ENCODE measurements around the gene APBB2. TPM values are rescaled to one million over a fixed set of nuclear protein-coding genes. Genes with fewer than 3 reads are reported as not detected.

APBB2 gene
- total RNA-seq, 4 donors from 2014 or later = 51.7 to 75.9 (median 71.1) TPM

- Histone ChIP-seq H3K9me3 (no peaks in the 10 kb centered on the region), H3K36me3 (no peaks in the 10 kb centered on the region), H3K27ac (replicated peaks in 1 of 4) (no peak overlapping the region), H3K4me3 (no peak overlapping the region), H3K27me3 (no peaks in the 10 kb centered on the region), H3K4me1 (peaks cover 10 to 31% (median 24%) of the 10 kb centered on the region in 4 donors)
- no peak for TF ChIP-seq POLR2AphosphoS5 (IDR thresholded peaks at IDR 0.05)
- no peak for TF ChIP-seq POLR2A (IDR thresholded peaks at IDR 0.05; ENCODE audit: low read depth)
- TF ChIP-seq EP300 (IDR thresholded peaks at IDR 0.05) = no peak
- no peak for TF ChIP-seq CTCF (IDR thresholded peaks at IDR 0.05)
- intact Hi-C loops (cut with DNase I) = no loop called here
- 96% methylated on average over 3 of the region's 3 CpGs for WGBS
- DNase-seq (ENCODE audit: extremely low spot score) = peak; percentile 12
Observed at GRCh38 chr4:41218703-41219102, 4.4 kb upstream of the APBB2 start.

- WGBS = 72% methylated on average over 2 of the region's 2 CpGs
- Histone ChIP-seq H3K36me3 (no peaks in the 10 kb centered on the region), H3K27me3 (no peaks in the 10 kb centered on the region), H3K9me3 (no peaks in the 10 kb centered on the region), H3K27ac (replicated peaks in 1 of 4) (peak overlapping the region in 3 of 4 donors; percentile 88 to 93 (median 92)), H3K4me1 (peaks cover 11 to 45% (median 35%) of the 10 kb centered on the region in 4 donors), H3K4me3 (no peak overlapping the region)
- intact Hi-C loops (cut with DNase I) = no loop called here
- no peak for DNase-seq (ENCODE audit: extremely low spot score)
- no peak for TF ChIP-seq POLR2A (IDR thresholded peaks at IDR 0.05; ENCODE audit: low read depth)
- TF ChIP-seq EP300 (IDR thresholded peaks at IDR 0.05) = no peak
- TF ChIP-seq CTCF (IDR thresholded peaks at IDR 0.05) = no peak
- no peak for TF ChIP-seq POLR2AphosphoS5 (IDR thresholded peaks at IDR 0.05)
Observed at GRCh38 chr4:41217374-41217773, 3.0 kb upstream of the APBB2 start.

GRCh38 chr4:41217020-41217333, 2.6 kb upstream of the APBB2 start:
- peak; percentile 5 for DNase-seq (ENCODE audit: extremely low spot score)
- Histone ChIP-seq H3K27ac (replicated peaks in 1 of 4) (peak overlapping the region; percentile 86 to 93 (median 90)), H3K27me3 (no peaks in the 10 kb centered on the region), H3K36me3 (no peaks in the 10 kb centered on the region), H3K9me3 (no peaks in the 10 kb centered on the region), H3K4me1 (peaks cover 15 to 48% (median 39%) of the 10 kb centered on the region in 4 donors), H3K4me3 (peak overlapping the region; percentile 65 to 81 (median 70))
- intact Hi-C loops (cut with DNase I) = no loop called here
- WGBS = 25% methylated on average over 2 of the region's 2 CpGs
- no peak for TF ChIP-seq POLR2A (IDR thresholded peaks at IDR 0.05; ENCODE audit: low read depth)
- no peak for TF ChIP-seq POLR2AphosphoS5 (IDR thresholded peaks at IDR 0.05)
- no peak for TF ChIP-seq CTCF (IDR thresholded peaks at IDR 0.05)

- peak; percentile 64 for DNase-seq (ENCODE audit: extremely low spot score)
- WGBS = 14% methylated on average over 8 of the region's 59 CpGs
Observed at GRCh38 chr4:41216294-41217019, 2.1 kb upstream of the APBB2 start.

More at GRCh38 chr4:41216294-41217019, 2.1 kb upstream of the APBB2 start:
- Histone ChIP-seq H3K27ac (replicated peaks in 1 of 4) (peak overlapping the region; percentile 86 to 93 (median 90)), H3K36me3 (no peaks in the 10 kb centered on the region), H3K4me1 (peaks cover 20 to 54% (median 44%) of the 10 kb centered on the region in 4 donors), H3K9me3 (no peaks in the 10 kb centered on the region), H3K4me3 (peak overlapping the region; percentile 65 to 81 (median 70)), H3K27me3 (no peaks in the 10 kb centered on the region)
- intact Hi-C loops (cut with DNase I) = no loop called here
- TF ChIP-seq EP300 (IDR thresholded peaks at IDR 0.05) (no peak), CTCF (IDR thresholded peaks at IDR 0.05) (peak; percentile 34 to 50 (median 45)), POLR2AphosphoS5 (IDR thresholded peaks at IDR 0.05) (peak; percentile 57 to 79)

All from esophagus muscularis mucosa (tissue), 4 donors.